Measurements from ENCODE around the gene ABRAXAS1. TPM values are rescaled to one million over a fixed set of nuclear protein-coding genes. Genes with fewer than 3 reads are reported as not detected.

Gene ABRAXAS1
- total and polyA plus RNA-seq, 2 donors (not counting 1 experiment from before 2014, with no cell fraction given), result 5.4 to 38.4 TPM

GRCh38 chr4:83486457-83487129, 1.7 kb upstream of the ABRAXAS1 start:
- ATAC-seq (ENCODE audit: low read depth), result no peak
- no peak overlapping the region for H3K4me2 ChIP-seq (replicated peaks; ENCODE audit: low read depth, low read length, poor library complexity, severe bottlenecking)
- WGBS (ENCODE audit: insufficient coverage), result 100% methylated on average over 2 of the region's 3 CpGs
- no peaks in the 10 kb centered on the region for H3K36me3 ChIP-seq (replicated peaks in 1 of 2; ENCODE audit: control extremely low read depth in 1 of 2, control insufficient read depth in 1 of 2, extremely low read depth in 1 of 2, insufficient read depth in 2 of 2, low read length in 1 of 2)
- intact Hi-C loops (cut with micrococcal nuclease), result loop anchor here (5.0 to 10.0 kb wide), 3 partner anchors 592 to 1204 kb away; partner anchors contain the start of genes HNRNPD and SEC31A
- no peak for TF ChIP-seq EZH2 (IDR thresholded peaks at IDR 0.05; ENCODE audit: borderline replicate concordance, insufficient read depth, low read depth, low read length, poor library complexity, severe bottlenecking)
- TF ChIP-seq CTCF (IDR thresholded peaks at IDR 0.05), result no peak
- H2AFZ ChIP-seq (ENCODE audit: insufficient read depth, low read depth, low read length, poor library complexity, severe bottlenecking), result peak overlapping the region; percentile 35
- H3K27me3 ChIP-seq (replicated peaks in 1 of 4; ENCODE audit: control extremely low read depth in 1 of 4, control insufficient read depth in 3 of 4, insufficient read depth in 4 of 4, low read length in 3 of 4), result no peaks in the 10 kb centered on the region
- Mint-ChIP-seq H3K27ac (peak overlapping the region; percentile 17), H3K27me3 (no peaks in the 10 kb centered on the region), H3K9me3 (ENCODE audit: insufficient read depth) (no peaks in the 10 kb centered on the region), H3K4me3 (no peak overlapping the region), H3K4me1 (peaks cover 18% of the 10 kb centered on the region)
- H3K4me3 ChIP-seq (ENCODE audit: control extremely low read depth in 1 of 5, extremely low read depth in 1 of 5, insufficient read depth in 1 of 5, low read depth in 2 of 5, low read length in 4 of 5), result no peak overlapping the region
- H3K27ac ChIP-seq (ENCODE audit: low read length in 2 of 2), result no peak overlapping the region
- no peak for DNase-seq
- ChIA-PET CTCF (interaction anchor here (1.3 to 1.6 kb wide), 3 partner anchors 32 to 153 kb away, joined by 4 to 7 read pairs (median 5); no protein-coding TSS in a partner anchor), POLR2A (no interaction called here)
- H4K20me1 ChIP-seq (ENCODE audit: control insufficient read depth, insufficient read depth, low read length, poor library complexity, severe bottlenecking), result no peaks in the 10 kb centered on the region
- H3K9ac ChIP-seq (ENCODE audit: low read length), result no peak overlapping the region
- peaks cover 7% of the 10 kb centered on the region for H3K79me2 ChIP-seq (ENCODE audit: control insufficient read depth, insufficient read depth, low read length)
- H3K4me1 ChIP-seq (ENCODE audit: control insufficient read depth in 2 of 2, insufficient read depth in 2 of 2, low read length in 2 of 2), result peaks cover 10 to 17% of the 10 kb centered on the region in 2 donors
- H3K9me3 ChIP-seq (ENCODE audit: control extremely low read depth in 1 of 3, control insufficient read depth in 2 of 3, insufficient read depth in 1 of 3, low read length in 2 of 3), result no peaks in the 10 kb centered on the region

DNA sequence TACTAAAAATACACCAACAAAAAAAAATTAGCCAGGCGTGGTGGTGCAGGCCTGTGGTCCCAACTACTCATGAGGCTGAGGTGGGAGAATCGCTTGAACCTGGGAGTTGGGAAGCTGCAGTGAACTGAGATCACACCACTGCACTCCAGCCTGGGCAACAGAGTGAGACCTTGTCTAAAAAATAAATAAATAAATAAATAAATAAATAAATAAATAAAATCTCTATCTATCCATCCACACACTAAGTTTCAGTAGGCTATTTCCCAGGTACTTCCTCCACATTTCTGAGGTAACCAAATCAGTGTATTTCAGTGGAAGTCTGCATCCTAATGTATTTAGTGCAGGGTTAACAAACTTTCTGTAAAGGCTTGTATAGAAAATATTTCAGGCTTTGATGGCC, 10.9 kb downstream of the ABRAXAS1 start:
- Histone ChIP-seq H3K36me3 (replicated peaks in 1 of 2; ENCODE audit: control extremely low read depth in 1 of 2, control insufficient read depth in 1 of 2, extremely low read depth in 1 of 2, insufficient read depth in 2 of 2, low read length in 1 of 2) (peaks cover 0 to 21% of the 10 kb centered on the region in 2 experiments), H3K9ac (ENCODE audit: low read length) (no peak overlapping the region), H3K4me3 (ENCODE audit: control extremely low read depth in 1 of 5, extremely low read depth in 1 of 5, insufficient read depth in 1 of 5, low read depth in 2 of 5, low read length in 4 of 5) (no peak overlapping the region), H3K4me2 (replicated peaks; ENCODE audit: low read depth, low read length, poor library complexity, severe bottlenecking) (no peak overlapping the region), H2AFZ (ENCODE audit: insufficient read depth, low read depth, low read length, poor library complexity, severe bottlenecking) (no peak overlapping the region), H4K20me1 (ENCODE audit: control insufficient read depth, insufficient read depth, low read length, poor library complexity, severe bottlenecking) (no peaks in the 10 kb centered on the region), H3K9me3 (ENCODE audit: control extremely low read depth in 1 of 3, control insufficient read depth in 2 of 3, insufficient read depth in 1 of 3, low read length in 2 of 3) (no peaks in the 10 kb centered on the region), H3K79me2 (ENCODE audit: control insufficient read depth, insufficient read depth, low read length) (peaks cover 15% of the 10 kb centered on the region), H3K27ac (ENCODE audit: low read length in 2 of 2) (no peak overlapping the region), H3K27me3 (replicated peaks in 1 of 4; ENCODE audit: control extremely low read depth in 1 of 4, control insufficient read depth in 3 of 4, insufficient read depth in 4 of 4, low read length in 3 of 4) (no peaks in the 10 kb centered on the region), H3K4me1 (ENCODE audit: control insufficient read depth in 2 of 2, insufficient read depth in 2 of 2, low read length in 2 of 2) (no peaks in the 10 kb centered on the region)
- no CpG with 5 or more reads among the region's 2 CpGs for WGBS (ENCODE audit: insufficient coverage)
- intact Hi-C loops (cut with micrococcal nuclease), result no loop called here
- no peak for DNase-seq
- POLR2A ChIA-PET, result no interaction called here
- no peak for ATAC-seq (ENCODE audit: low read depth)
- H3K4me1 Mint-ChIP-seq, result no peaks in the 10 kb centered on the region
- no peak for TF ChIP-seq CTCF (IDR thresholded peaks at IDR 0.05)
- no peak for TF ChIP-seq EZH2 (IDR thresholded peaks at IDR 0.05; ENCODE audit: borderline replicate concordance, insufficient read depth, low read depth, low read length, poor library complexity, severe bottlenecking)
- H3K27me3 Mint-ChIP-seq, result no peaks in the 10 kb centered on the region
- no peaks in the 10 kb centered on the region for H3K9me3 Mint-ChIP-seq (ENCODE audit: insufficient read depth)
- no peak overlapping the region for H3K27ac Mint-ChIP-seq
- CTCF ChIA-PET, result no interaction called here
- H3K4me3 Mint-ChIP-seq, result no peak overlapping the region
